HCT116 (cell line): ENCODE results near the gene PPP1R14B.

Experiments
- CEBPB ChIP-seq: IDR thresholded peaks from 2 replicates; pipeline ENCODE4 v1.6.1; 2012; ENCODE audit warnings: low read depth
- EZH2phosphoT487 ChIP-seq: fragments of 200-600 bp; IDR thresholded peaks from 2 replicates; pipeline ENCODE4 v1.6.1; 2018; ENCODE audit warnings: antibody characterized with exemption, borderline replicate concordance
- POLR2A ChIP-seq: IDR thresholded peaks from 2 replicates; pipeline ENCODE4 v1.7.0; 2011; ENCODE audit warnings: borderline replicate concordance; ENCODE audit not compliant: insufficient read depth, insufficient read length; ENCODE audit errors: extremely low read depth
- SIN3A ChIP-seq: IDR thresholded peaks from 2 replicates; pipeline ENCODE4 v1.6.1; 2012; ENCODE audit warnings: low read depth
- SP1 ChIP-seq: IDR thresholded peaks from 2 replicates; pipeline ENCODE4 v1.6.1; 2012; ENCODE audit warnings: low read depth
- SRF ChIP-seq: IDR thresholded peaks from 2 replicates; pipeline ENCODE4 v1.6.1; 2012; ENCODE audit warnings: low read depth
- TF ChIP-seq, protein P1 (sequence below), 3 experiments: fragments of 200-600 bp in 1 of 3; sonication (generic) in 1 of 3; IDR thresholded peaks in 2 of 3; conservative IDR thresholded peaks in 1 of 3; 2 replicates each; pipeline ENCODE4 v1.5.1; 2012 to 2017; ENCODE audit warnings: low read depth in 2 of 3, low read length in 2 of 3, antibody characterized with exemption in 1 of 3, borderline replicate concordance in 1 of 3, control low read depth in 1 of 3, mild to moderate bottlenecking in 1 of 3, mixed read lengths in 1 of 3, mixed run types in 1 of 3, moderate library complexity in 1 of 3; ENCODE audit not compliant: insufficient read depth in 1 of 3
- TF ChIP-seq, protein P2 (sequence below): IDR thresholded peaks from 2 replicates; pipeline ENCODE4 v1.6.1; 2012; ENCODE audit warnings: low read depth

- no peak for TF ChIP-seq SP1
- TF ChIP-seq, protein P1, sequence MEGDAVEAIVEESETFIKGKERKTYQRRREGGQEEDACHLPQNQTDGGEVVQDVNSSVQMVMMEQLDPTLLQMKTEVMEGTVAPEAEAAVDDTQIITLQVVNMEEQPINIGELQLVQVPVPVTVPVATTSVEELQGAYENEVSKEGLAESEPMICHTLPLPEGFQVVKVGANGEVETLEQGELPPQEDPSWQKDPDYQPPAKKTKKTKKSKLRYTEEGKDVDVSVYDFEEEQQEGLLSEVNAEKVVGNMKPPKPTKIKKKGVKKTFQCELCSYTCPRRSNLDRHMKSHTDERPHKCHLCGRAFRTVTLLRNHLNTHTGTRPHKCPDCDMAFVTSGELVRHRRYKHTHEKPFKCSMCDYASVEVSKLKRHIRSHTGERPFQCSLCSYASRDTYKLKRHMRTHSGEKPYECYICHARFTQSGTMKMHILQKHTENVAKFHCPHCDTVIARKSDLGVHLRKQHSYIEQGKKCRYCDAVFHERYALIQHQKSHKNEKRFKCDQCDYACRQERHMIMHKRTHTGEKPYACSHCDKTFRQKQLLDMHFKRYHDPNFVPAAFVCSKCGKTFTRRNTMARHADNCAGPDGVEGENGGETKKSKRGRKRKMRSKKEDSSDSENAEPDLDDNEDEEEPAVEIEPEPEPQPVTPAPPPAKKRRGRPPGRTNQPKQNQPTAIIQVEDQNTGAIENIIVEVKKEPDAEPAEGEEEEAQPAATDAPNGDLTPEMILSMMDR (IDR thresholded peaks at IDR 0.05 in 2 of 3, conservative IDR thresholded peaks at IDR 0.05 in 1 of 3; ENCODE audit: borderline replicate concordance in 1 of 3, insufficient read depth in 1 of 3, low read depth in 2 of 3, low read length in 2 of 3): no peak
- no peak for TF ChIP-seq POLR2A
- no peak for TF ChIP-seq SRF
- TF ChIP-seq CEBPB: no peak
- TF ChIP-seq SIN3A: no peak
- TF ChIP-seq EZH2phosphoT487: no peak
- TF ChIP-seq, protein P2, sequence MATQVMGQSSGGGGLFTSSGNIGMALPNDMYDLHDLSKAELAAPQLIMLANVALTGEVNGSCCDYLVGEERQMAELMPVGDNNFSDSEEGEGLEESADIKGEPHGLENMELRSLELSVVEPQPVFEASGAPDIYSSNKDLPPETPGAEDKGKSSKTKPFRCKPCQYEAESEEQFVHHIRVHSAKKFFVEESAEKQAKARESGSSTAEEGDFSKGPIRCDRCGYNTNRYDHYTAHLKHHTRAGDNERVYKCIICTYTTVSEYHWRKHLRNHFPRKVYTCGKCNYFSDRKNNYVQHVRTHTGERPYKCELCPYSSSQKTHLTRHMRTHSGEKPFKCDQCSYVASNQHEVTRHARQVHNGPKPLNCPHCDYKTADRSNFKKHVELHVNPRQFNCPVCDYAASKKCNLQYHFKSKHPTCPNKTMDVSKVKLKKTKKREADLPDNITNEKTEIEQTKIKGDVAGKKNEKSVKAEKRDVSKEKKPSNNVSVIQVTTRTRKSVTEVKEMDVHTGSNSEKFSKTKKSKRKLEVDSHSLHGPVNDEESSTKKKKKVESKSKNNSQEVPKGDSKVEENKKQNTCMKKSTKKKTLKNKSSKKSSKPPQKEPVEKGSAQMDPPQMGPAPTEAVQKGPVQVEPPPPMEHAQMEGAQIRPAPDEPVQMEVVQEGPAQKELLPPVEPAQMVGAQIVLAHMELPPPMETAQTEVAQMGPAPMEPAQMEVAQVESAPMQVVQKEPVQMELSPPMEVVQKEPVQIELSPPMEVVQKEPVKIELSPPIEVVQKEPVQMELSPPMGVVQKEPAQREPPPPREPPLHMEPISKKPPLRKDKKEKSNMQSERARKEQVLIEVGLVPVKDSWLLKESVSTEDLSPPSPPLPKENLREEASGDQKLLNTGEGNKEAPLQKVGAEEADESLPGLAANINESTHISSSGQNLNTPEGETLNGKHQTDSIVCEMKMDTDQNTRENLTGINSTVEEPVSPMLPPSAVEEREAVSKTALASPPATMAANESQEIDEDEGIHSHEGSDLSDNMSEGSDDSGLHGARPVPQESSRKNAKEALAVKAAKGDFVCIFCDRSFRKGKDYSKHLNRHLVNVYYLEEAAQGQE: no peak
These were observed 15.2 kb downstream of the PPP1R14B start for GRCh38 chr11:64231546-64231945.
